ENCODE measurements around the gene BRF1. TPM values are rescaled to one million over a fixed set of nuclear protein-coding genes. Genes with fewer than 3 reads are reported as not detected.

Gene BRF1
- total and polyA plus RNA-seq, 2 donors (not counting 1 experiment from before 2014, with no cell fraction given) = 7.4 to 33.4 TPM

DNA sequence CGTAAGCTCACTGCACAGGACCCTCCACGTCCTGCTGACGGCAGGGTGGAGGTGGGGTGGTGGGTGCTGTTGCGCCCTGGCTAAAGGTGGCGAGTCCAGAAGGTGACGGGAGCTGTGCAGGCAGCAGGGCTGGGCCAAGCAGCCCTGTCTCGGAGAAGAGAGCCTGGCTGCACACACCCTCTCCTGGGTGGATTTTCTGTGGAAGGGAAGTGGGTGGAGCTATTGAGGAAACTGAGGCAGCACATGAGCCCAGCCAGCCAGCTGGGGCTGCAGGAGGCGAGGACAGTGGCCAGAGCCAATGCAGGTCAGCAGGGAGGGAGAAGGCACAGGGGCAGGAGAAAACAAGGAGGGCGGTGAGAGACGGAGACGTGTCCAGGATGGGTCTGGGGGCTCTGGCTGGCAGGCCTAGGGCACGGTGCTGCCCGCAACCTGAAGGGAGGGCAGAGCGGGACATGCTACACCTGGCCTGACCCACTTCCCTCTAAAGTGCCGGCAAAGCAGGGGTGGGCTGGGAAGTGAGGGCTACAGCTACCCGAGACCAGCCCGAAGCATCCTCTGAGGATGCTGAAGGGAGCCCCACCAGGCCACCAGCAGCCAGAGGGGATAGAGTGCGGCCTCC lies 32.0 kb downstream of the BRF1 start:
- DNase-seq (ENCODE audit: low read depth in 2 of 2) = no peak
- H3K4me2 ChIP-seq (ENCODE audit: extremely low read depth, insufficient read depth, low read length) = no peak overlapping the region
- H3K9me3 ChIP-seq (ENCODE audit: control insufficient read depth, insufficient read depth, low read depth, low read length) = no peaks in the 10 kb centered on the region
- no peaks in the 10 kb centered on the region for H3K27me3 ChIP-seq (ENCODE audit: control insufficient read depth, insufficient read depth, low read length)
- H4K20me1 ChIP-seq (ENCODE audit: control insufficient read depth, extremely low read depth, insufficient read depth, low read length) = no peaks in the 10 kb centered on the region
- no peak overlapping the region for H3K27ac ChIP-seq (ENCODE audit: insufficient read depth, low read length)
- no peaks in the 10 kb centered on the region for H3K79me2 ChIP-seq (ENCODE audit: control insufficient read depth, insufficient read depth, low read length)
- no peak overlapping the region for H3K9ac ChIP-seq (ENCODE audit: insufficient read depth, low read length)
- no peaks in the 10 kb centered on the region for H3K4me1 ChIP-seq (ENCODE audit: control insufficient read depth, extremely low read depth, insufficient read depth, low read length)
- H3K4me3 ChIP-seq (replicated peaks in 1 of 4; ENCODE audit: control extremely low read depth in 1 of 4, insufficient read depth in 1 of 4, low read depth in 3 of 4, low read length in 4 of 4) = no peak overlapping the region
- TF ChIP-seq, protein P1, sequence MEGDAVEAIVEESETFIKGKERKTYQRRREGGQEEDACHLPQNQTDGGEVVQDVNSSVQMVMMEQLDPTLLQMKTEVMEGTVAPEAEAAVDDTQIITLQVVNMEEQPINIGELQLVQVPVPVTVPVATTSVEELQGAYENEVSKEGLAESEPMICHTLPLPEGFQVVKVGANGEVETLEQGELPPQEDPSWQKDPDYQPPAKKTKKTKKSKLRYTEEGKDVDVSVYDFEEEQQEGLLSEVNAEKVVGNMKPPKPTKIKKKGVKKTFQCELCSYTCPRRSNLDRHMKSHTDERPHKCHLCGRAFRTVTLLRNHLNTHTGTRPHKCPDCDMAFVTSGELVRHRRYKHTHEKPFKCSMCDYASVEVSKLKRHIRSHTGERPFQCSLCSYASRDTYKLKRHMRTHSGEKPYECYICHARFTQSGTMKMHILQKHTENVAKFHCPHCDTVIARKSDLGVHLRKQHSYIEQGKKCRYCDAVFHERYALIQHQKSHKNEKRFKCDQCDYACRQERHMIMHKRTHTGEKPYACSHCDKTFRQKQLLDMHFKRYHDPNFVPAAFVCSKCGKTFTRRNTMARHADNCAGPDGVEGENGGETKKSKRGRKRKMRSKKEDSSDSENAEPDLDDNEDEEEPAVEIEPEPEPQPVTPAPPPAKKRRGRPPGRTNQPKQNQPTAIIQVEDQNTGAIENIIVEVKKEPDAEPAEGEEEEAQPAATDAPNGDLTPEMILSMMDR (conservative IDR thresholded peaks at IDR 0.05 in 1 of 2, IDR thresholded peaks at IDR 0.05 in 1 of 2; ENCODE audit: low read depth in 1 of 2, low read length in 2 of 2) = no peak
- TF ChIP-seq EZH2 (IDR thresholded peaks at IDR 0.05; ENCODE audit: low read length, missing control alignments) = no peak
- no peaks in the 10 kb centered on the region for H3K36me3 ChIP-seq (ENCODE audit: control insufficient read depth, insufficient read depth, low read length)
- no peak overlapping the region for H2AFZ ChIP-seq (ENCODE audit: low read length)

DNA sequence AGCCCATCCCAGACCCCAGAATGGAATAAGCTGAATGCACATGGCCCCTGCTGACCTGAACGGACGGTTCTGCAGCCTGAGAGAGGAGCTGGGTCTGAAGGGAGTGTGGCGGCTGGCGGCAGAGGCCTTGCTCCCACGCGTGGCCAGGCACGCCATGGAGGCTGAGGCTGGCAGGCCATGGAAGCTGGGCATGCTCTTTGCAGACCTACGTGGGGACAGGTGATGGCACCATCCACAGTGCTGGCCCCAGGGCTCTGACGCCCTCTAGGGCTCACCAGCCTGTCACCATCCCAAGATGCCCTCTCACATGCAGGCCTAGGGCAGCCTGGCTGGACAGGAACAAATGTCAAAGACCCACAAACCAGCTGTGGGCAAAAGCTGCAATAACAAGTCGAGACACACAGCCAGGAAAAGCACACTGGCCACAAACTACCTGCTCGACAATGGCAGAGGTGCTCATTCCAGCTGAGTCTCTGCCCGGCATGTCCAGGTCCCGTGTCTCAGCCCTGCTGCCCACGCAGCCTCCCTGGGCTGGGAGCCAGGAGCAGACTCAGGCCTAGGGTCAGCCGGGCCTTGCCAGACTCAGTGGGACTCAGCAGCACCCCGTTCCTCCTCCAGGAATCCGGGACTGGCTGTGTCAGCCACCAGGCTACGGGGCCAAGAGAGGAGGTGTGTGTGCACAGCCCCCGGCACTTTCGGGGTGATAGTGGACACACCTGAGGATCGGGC lies 32.8 kb downstream of the BRF1 start:
- no peak overlapping the region for H3K4me2 ChIP-seq (ENCODE audit: extremely low read depth, insufficient read depth, low read length)
- no peak for TF ChIP-seq EZH2 (IDR thresholded peaks at IDR 0.05; ENCODE audit: low read length, missing control alignments)
- TF ChIP-seq, protein P1 (conservative IDR thresholded peaks at IDR 0.05 in 1 of 2, IDR thresholded peaks at IDR 0.05 in 1 of 2; ENCODE audit: low read depth in 1 of 2, low read length in 2 of 2) = no peak
- H3K9me3 ChIP-seq (ENCODE audit: control insufficient read depth, insufficient read depth, low read depth, low read length) = no peaks in the 10 kb centered on the region
- no peak overlapping the region for H3K27ac ChIP-seq (ENCODE audit: insufficient read depth, low read length)
- H4K20me1 ChIP-seq (ENCODE audit: control insufficient read depth, extremely low read depth, insufficient read depth, low read length) = no peaks in the 10 kb centered on the region
- H3K79me2 ChIP-seq (ENCODE audit: control insufficient read depth, insufficient read depth, low read length) = no peaks in the 10 kb centered on the region
- H3K9ac ChIP-seq (ENCODE audit: insufficient read depth, low read length) = no peak overlapping the region
- H3K4me3 ChIP-seq (replicated peaks in 1 of 4; ENCODE audit: control extremely low read depth in 1 of 4, insufficient read depth in 1 of 4, low read depth in 3 of 4, low read length in 4 of 4) = no peak overlapping the region
- no peaks in the 10 kb centered on the region for H3K27me3 ChIP-seq (ENCODE audit: control insufficient read depth, insufficient read depth, low read length)
- peak in 1 of 2 donors; percentile 33 for DNase-seq (ENCODE audit: low read depth in 2 of 2)
- no peaks in the 10 kb centered on the region for H3K4me1 ChIP-seq (ENCODE audit: control insufficient read depth, extremely low read depth, insufficient read depth, low read length)
- no peak overlapping the region for H2AFZ ChIP-seq (ENCODE audit: low read length)
- no peaks in the 10 kb centered on the region for H3K36me3 ChIP-seq (ENCODE audit: control insufficient read depth, insufficient read depth, low read length)

DNA sequence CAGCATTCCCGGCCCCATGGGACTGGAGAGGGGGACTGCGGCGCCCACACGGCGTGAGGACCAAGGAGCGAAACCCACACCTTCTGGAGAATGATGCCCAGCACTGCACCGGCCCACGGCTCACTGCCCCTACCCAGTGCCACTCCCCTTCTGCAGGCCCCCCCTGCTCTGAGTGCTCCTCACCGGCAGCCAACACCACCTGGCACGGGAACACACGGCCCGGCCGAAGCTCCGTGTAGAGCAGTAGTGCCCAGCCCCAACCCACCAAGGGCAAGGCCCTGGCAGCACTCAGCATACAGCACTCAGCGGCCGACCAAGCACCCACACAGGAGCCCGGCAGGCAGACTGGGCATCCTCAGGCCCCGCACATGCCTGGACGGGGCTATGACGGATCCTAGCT lies 39.0 kb downstream of the BRF1 start:
- Histone ChIP-seq H3K9me3 (ENCODE audit: control insufficient read depth, insufficient read depth, low read depth, low read length) (no peaks in the 10 kb centered on the region), H4K20me1 (ENCODE audit: control insufficient read depth, extremely low read depth, insufficient read depth, low read length) (no peaks in the 10 kb centered on the region), H3K9ac (ENCODE audit: insufficient read depth, low read length) (no peak overlapping the region), H3K4me2 (ENCODE audit: extremely low read depth, insufficient read depth, low read length) (no peak overlapping the region), H3K27me3 (ENCODE audit: control insufficient read depth, insufficient read depth, low read length) (no peaks in the 10 kb centered on the region), H3K4me3 (replicated peaks in 1 of 4; ENCODE audit: control extremely low read depth in 1 of 4, insufficient read depth in 1 of 4, low read depth in 3 of 4, low read length in 4 of 4) (no peak overlapping the region), H3K27ac (ENCODE audit: insufficient read depth, low read length) (no peak overlapping the region), H3K4me1 (ENCODE audit: control insufficient read depth, extremely low read depth, insufficient read depth, low read length) (no peaks in the 10 kb centered on the region), H3K79me2 (ENCODE audit: control insufficient read depth, insufficient read depth, low read length) (no peaks in the 10 kb centered on the region), H2AFZ (ENCODE audit: low read length) (no peak overlapping the region), H3K36me3 (ENCODE audit: control insufficient read depth, insufficient read depth, low read length) (no peaks in the 10 kb centered on the region)
- no peak for DNase-seq (ENCODE audit: low read depth in 2 of 2)
- TF ChIP-seq, protein P1 (conservative IDR thresholded peaks at IDR 0.05 in 1 of 2, IDR thresholded peaks at IDR 0.05 in 1 of 2; ENCODE audit: low read depth in 1 of 2, low read length in 2 of 2) = no peak
- TF ChIP-seq EZH2 (IDR thresholded peaks at IDR 0.05; ENCODE audit: low read length, missing control alignments) = no peak

Data from fibroblast of lung (primary cell).